GM12878 (cell line): ENCODE data around the gene FGF23. TPM values are rescaled to one million over a fixed set of nuclear protein-coding genes. Genes with fewer than 3 reads are reported as not detected.

Source experiments
- ATAC-seq: fragments of 200-7000 bp; cut with Tn5 transposase; 3 replicates; pipeline ENCODE4 v1.9.1; 2020; ENCODE audit warnings: mild to moderate bottlenecking, moderate library complexity
- BruUV-seq: library from RNA; stranded (reverse); fragments of 400-500 nt; replicated peaks from 2 replicates; lab custom pipeline; 2021; lab: Mats Ljungman, UMichigan
- CTCF ChIA-PET: fragments of 300-600 bp; sonication (Branson Sonifier 250); formaldehyde crosslinking; extraction: SDS; loops from one replicate; lab custom pipeline; 2021; ENCODE audit warnings: inconsistent platforms; lab: Yijun Ruan, JAX
- POLR2A ChIA-PET: fragments of 350-600 bp; formaldehyde crosslinking; extraction: SDS; loops from one replicate; lab custom pipeline; 2021; ENCODE audit warnings: inconsistent platforms; lab: Charles Lee
- RAD21 ChIA-PET: fragments of 300-600 bp; sonication (Branson Sonifier 250); formaldehyde crosslinking; loops from one replicate; lab custom pipeline; 2023; ENCODE audit warnings: antibody characterized with exemption; ENCODE audit not compliant: unreplicated experiment; lab: Charles Lee
- SMC1A ChIA-PET: fragments of 300-600 bp; sonication (Branson Sonifier 250); formaldehyde crosslinking; loops from one replicate; lab custom pipeline; 2023; ENCODE audit not compliant: unreplicated experiment, uncharacterized antibody; lab: Charles Lee
- DNase-seq: peaks from one replicate; pipeline ENCODE4 v3.0.0-alpha.2; 2011; ENCODE audit warnings: low read depth, low spot score
- FAIRE-seq: peaks from 3 replicates; lab custom pipeline; 2011; peaks lifted over from hg19 to GRCh38; lab: Jason Lieb, UNC
- H2AFZ ChIP-seq: 2 replicates; pipeline ENCODE4 v1.6.0; 2011; ENCODE audit warnings: low read depth, low read length, control low read depth; ENCODE audit not compliant: control insufficient read depth
- H3K27ac ChIP-seq: 2 replicates; pipeline ENCODE4 v1.5.1; 2011; ENCODE audit warnings: control low read depth; ENCODE audit not compliant: control insufficient read depth, insufficient read depth
- H3K27me3 ChIP-seq, 2 experiments: replicated peaks in 1 of 2; 2 replicates each; pipeline versions ENCODE4 v1.6.0 to v1.6.1; 2011; ENCODE audit warnings: low read length in 1 of 2; ENCODE audit not compliant: control insufficient read depth in 2 of 2, insufficient read depth in 2 of 2
- H3K36me3 ChIP-seq, 2 experiments: 2 replicates each; pipeline ENCODE4 v1.5.1; 2011; ENCODE audit warnings: low read length in 1 of 2; ENCODE audit not compliant: control insufficient read depth in 2 of 2, insufficient read depth in 2 of 2
- H3K4me1 ChIP-seq: 2 replicates; pipeline ENCODE4 v1.6.1; 2011; ENCODE audit warnings: mild to moderate bottlenecking, low read length, moderate library complexity, mixed read lengths; ENCODE audit not compliant: control insufficient read depth, insufficient read depth
- H3K4me2 ChIP-seq: 2 replicates; pipeline ENCODE4 v1.6.0; 2011; ENCODE audit warnings: control low read depth; ENCODE audit not compliant: control insufficient read depth, insufficient read depth
- H3K4me3 ChIP-seq: fragments of 200-600 bp; sonication (generic); 2 replicates; pipeline ENCODE4 v1.5.1; 2016
- H3K79me2 ChIP-seq: 2 replicates; pipeline ENCODE4 v1.6.0; 2011; ENCODE audit warnings: low read length; ENCODE audit not compliant: control insufficient read depth, insufficient read depth
- H3K9ac ChIP-seq: 2 replicates; pipeline ENCODE4 v1.8.0; 2011; ENCODE audit warnings: low read length, control low read depth, mixed read lengths; ENCODE audit not compliant: control insufficient read depth, insufficient read depth
- H3K9me3 ChIP-seq: replicated peaks from 3 replicates; pipeline ENCODE4 v1.5.1; 2011; ENCODE audit warnings: mild to moderate bottlenecking, low read length; ENCODE audit not compliant: control insufficient read depth, insufficient read depth
- H4K20me1 ChIP-seq: 2 replicates; pipeline ENCODE4 v1.6.0; 2011; ENCODE audit not compliant: control insufficient read depth, insufficient read depth
- CBFB ChIP-seq: IDR thresholded peaks from 2 replicates; pipeline ENCODE4 v1.6.1; 2016; ENCODE audit warnings: antibody characterized with exemption, low read depth
- CHD2 ChIP-seq: IDR thresholded peaks from 2 replicates; pipeline ENCODE4 v1.6.1; 2011; ENCODE audit warnings: low read depth, low read length, improper control_type of control experiment, borderline replicate concordance
- CREB1 ChIP-seq: IDR thresholded peaks from 2 replicates; pipeline ENCODE4 v1.6.1; 2012; ENCODE audit warnings: low read depth, mild to moderate bottlenecking, inconsistent platforms
- FOXM1 ChIP-seq: IDR thresholded peaks from 2 replicates; pipeline ENCODE4 v1.6.1; 2012; ENCODE audit warnings: low read depth, mild to moderate bottlenecking, inconsistent platforms, low read length, moderate library complexity
- IRF3 ChIP-seq: fragments of 450-650 bp; IDR thresholded peaks from 2 replicates; pipeline ENCODE4 v1.6.1; 2014; ENCODE audit warnings: mild to moderate bottlenecking
- KAT2A ChIP-seq: conservative IDR thresholded peaks from 2 replicates; pipeline ENCODE4 v1.6.1; 2011; ENCODE audit warnings: low read depth, low read length; ENCODE audit not compliant: control insufficient read depth
- NFXL1 ChIP-seq: fragments of 450-650 bp; IDR thresholded peaks from 2 replicates; pipeline ENCODE4 v1.6.1; 2017; ENCODE audit warnings: antibody characterized with exemption, mild to moderate bottlenecking, borderline replicate concordance
- NR2C1 ChIP-seq: fragments of 450-650 bp; IDR thresholded peaks from 2 replicates; pipeline ENCODE4 v1.6.1; 2017; ENCODE audit warnings: antibody characterized with exemption, mild to moderate bottlenecking, moderate library complexity
- PBX3 ChIP-seq: IDR thresholded peaks from 2 replicates; pipeline ENCODE4 v1.6.1; 2011; ENCODE audit warnings: mild to moderate bottlenecking, low read depth, low read length, moderate library complexity; ENCODE audit not compliant: insufficient replicate concordance
- POLR2AphosphoS2 ChIP-seq: IDR thresholded peaks from 2 replicates; pipeline ENCODE4 v1.6.1; 2011; ENCODE audit warnings: low read depth, mild to moderate bottlenecking, low read length, improper control_type of control experiment, moderate library complexity
- RAD51 ChIP-seq: fragments of 450-650 bp; IDR thresholded peaks from 2 replicates; pipeline ENCODE4 v1.6.1; 2016; ENCODE audit warnings: moderate library complexity, mild to moderate bottlenecking, inconsistent platforms
- SMAD5 ChIP-seq: IDR thresholded peaks from 2 replicates; pipeline ENCODE4 v1.6.1; 2016; ENCODE audit warnings: antibody characterized with exemption, low read depth
- SP1 ChIP-seq: IDR thresholded peaks from one replicate; pipeline ENCODE4 v1.6.1; 2011; ENCODE audit warnings: low read depth, low read length
- STAT3 ChIP-seq: IDR thresholded peaks from 2 replicates; pipeline ENCODE4 v1.6.1; 2011; ENCODE audit warnings: low read depth, low read length, improper control_type of control experiment
- TARDBP ChIP-seq: IDR thresholded peaks from 2 replicates; pipeline ENCODE4 v1.6.1; 2016; ENCODE audit warnings: borderline replicate concordance
- YBX1 ChIP-seq: fragments of 450-650 bp; IDR thresholded peaks from 2 replicates; pipeline ENCODE4 v1.6.1; 2016; ENCODE audit warnings: antibody characterized with exemption
- WGBS: methylation state at CpG from one replicate; pipeline ENCODE4 v1.1.6; 2016; ENCODE audit warnings: low lambda C conversion rate; ENCODE audit not compliant: insufficient replicate concordance, insufficient coverage; ENCODE audit errors: missing lambda C conversion rate; 5-methylcytosine and 5-hydroxymethylcytosine counted together
- in situ Hi-C: fragments of 300-500 bp; cut with MboI; formaldehyde crosslinking; loops from 9 replicates; pipeline ENCODE4 v1.14.3; 2018; ENCODE audit warnings: mixed read lengths
- intact Hi-C: fragments of 100-400 bp; cut with micrococcal nuclease; formaldehyde crosslinking; loops from one replicate; pipeline ENCODE4 v1.14.2; 2022; ENCODE audit not compliant: unreplicated experiment
- polyA plus RNA-seq, 11 experiments: library from polyadenylated mRNA; depleted of rRNA in 4 of 11; unstranded in 6 of 11; stranded (reverse) in 5 of 11; fragments of >200 nt; fragmentation: Nextera tagmentation in 4 of 11; fragmentation: Illumina TruSeq in 1 of 11; extraction: Ambion mirVana in 4 of 11; extraction: Trizol in 1 of 11; gene quantifications; 1 replicate in 1 of 11; 2 replicates in 10 of 11; pipeline versions ENCODE4 v1.2.1 to v1.2.3, GENCODE V29; 2011 to 2016; ENCODE audit warnings: inconsistent platforms in 2 of 11, missing spikeins in 2 of 11, low read depth in 1 of 11
- total RNA-seq, 4 experiments: library from RNA; depleted of rRNA in 3 of 4; stranded (reverse); fragments of >200 nt in 3 of 4; fragmentation: Illumina TruSeq in 1 of 4; extraction: Trizol in 1 of 4; gene quantifications; 2 replicates each; pipeline versions ENCODE4 v1.2.1 to v1.2.3, GENCODE V29; 2013 to 2021
- TF ChIP-seq, protein P1 (sequence below): IDR thresholded peaks from 2 replicates; pipeline ENCODE4 v1.6.1; 2012; ENCODE audit warnings: low read depth, low read length, improper control_type of control experiment
- TF ChIP-seq, protein P2 (sequence below): IDR thresholded peaks from 2 replicates; pipeline ENCODE4 v1.6.1; 2011; ENCODE audit warnings: low read depth, low read length, improper control_type of control experiment, borderline replicate concordance

Gene FGF23
- total and polyA plus RNA-seq, 10 of the 15 experiments (the other 5 are each of a cell fraction or from before 2014, with no cell fraction given): not detected

DNA sequence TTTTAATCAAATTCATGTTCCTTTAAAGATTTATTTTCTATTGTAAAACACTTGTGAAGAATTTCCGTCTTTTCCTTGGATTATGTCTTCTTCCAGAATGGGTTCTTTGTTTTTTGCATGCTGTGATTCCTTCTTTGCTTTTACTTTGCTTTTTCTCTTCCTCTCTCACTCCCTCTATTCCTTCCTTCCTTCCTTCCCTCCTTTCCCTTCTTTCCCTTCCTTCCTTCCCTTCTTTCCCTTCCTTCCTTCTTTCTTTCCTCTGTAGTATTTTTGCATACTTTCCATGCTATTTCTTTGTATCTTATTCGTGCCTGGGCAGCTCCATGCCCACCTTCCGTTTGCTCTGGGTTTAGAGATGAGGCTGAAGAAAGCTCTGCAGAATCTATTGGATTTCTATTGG is 21.6 kb upstream of the FGF23 start:
- POLR2A ChIA-PET: no interaction called here
- FAIRE-seq (no peak), DNase-seq (no peak), ATAC-seq (no peak)
- Histone ChIP-seq H3K9ac (no peak overlapping the region), H4K20me1 (no peaks in the 10 kb centered on the region), H3K4me2 (no peak overlapping the region), H3K4me1 (no peaks in the 10 kb centered on the region), H3K9me3 (no peaks in the 10 kb centered on the region; the same call in 2 of the 3 replicates), H3K4me3 (no peak overlapping the region), H3K79me2 (no peaks in the 10 kb centered on the region), H3K36me3 (no peaks in the 10 kb centered on the region), H3K27ac (no peak overlapping the region), H2AFZ (no peak overlapping the region), H3K27me3 (no peaks in the 10 kb centered on the region; a peak in 3 of 4 replicates)
- SMC1A ChIA-PET: interaction anchor here (1.8 kb wide), 1 partner anchor 20 kb away, joined by 4 read pairs; no protein-coding TSS in a partner anchor
- CTCF ChIA-PET: interaction anchor here (0.6 kb wide), 1 partner anchor 502 kb away, joined by 3 read pairs; no protein-coding TSS in a partner anchor
- intact Hi-C loops (no loop called here), in situ Hi-C loops (no loop called here)
- TF ChIP-seq, protein P1, sequence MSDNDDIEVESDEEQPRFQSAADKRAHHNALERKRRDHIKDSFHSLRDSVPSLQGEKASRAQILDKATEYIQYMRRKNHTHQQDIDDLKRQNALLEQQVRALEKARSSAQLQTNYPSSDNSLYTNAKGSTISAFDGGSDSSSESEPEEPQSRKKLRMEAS: no peak
- TF ChIP-seq TARDBP: no peak
- no peak for TF ChIP-seq CBFB
- no peak for TF ChIP-seq NFXL1
- TF ChIP-seq FOXM1: no peak
- TF ChIP-seq IRF3: no peak
- TF ChIP-seq KAT2A: no peak
- TF ChIP-seq SMAD5: no peak
- TF ChIP-seq, protein P2, sequence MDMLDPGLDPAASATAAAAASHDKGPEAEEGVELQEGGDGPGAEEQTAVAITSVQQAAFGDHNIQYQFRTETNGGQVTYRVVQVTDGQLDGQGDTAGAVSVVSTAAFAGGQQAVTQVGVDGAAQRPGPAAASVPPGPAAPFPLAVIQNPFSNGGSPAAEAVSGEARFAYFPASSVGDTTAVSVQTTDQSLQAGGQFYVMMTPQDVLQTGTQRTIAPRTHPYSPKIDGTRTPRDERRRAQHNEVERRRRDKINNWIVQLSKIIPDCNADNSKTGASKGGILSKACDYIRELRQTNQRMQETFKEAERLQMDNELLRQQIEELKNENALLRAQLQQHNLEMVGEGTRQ: no peak
- no peak for TF ChIP-seq YBX1
- no peak for TF ChIP-seq SP1
- TF ChIP-seq STAT3: no peak
- TF ChIP-seq RAD51: no peak
- TF ChIP-seq CREB1: no peak
- no peak for TF ChIP-seq POLR2AphosphoS2
- TF ChIP-seq CHD2: no peak
- TF ChIP-seq PBX3: no peak
- no peak for TF ChIP-seq NR2C1
- RAD21 ChIA-PET: no interaction called here
- 61% methylated on average over 3 of the region's 3 CpGs for WGBS
- no TSS peak for BruUV-seq
